AG09319 (cell line): ENCODE measurements around the gene EFHD2.

Experiments used
- DNase-seq: peaks from one replicate; pipeline ENCODE4 v3.0.0-alpha.2; 2010; ENCODE audit warnings: low read depth; ENCODE audit errors: extremely low read depth
- CTCF ChIP-seq: IDR thresholded peaks from 2 replicates; pipeline ENCODE4 v1.5.1; 2011; ENCODE audit warnings: low read depth, mild to moderate bottlenecking, inconsistent platforms, low read length, moderate library complexity

Gene EFHD2

DNA sequence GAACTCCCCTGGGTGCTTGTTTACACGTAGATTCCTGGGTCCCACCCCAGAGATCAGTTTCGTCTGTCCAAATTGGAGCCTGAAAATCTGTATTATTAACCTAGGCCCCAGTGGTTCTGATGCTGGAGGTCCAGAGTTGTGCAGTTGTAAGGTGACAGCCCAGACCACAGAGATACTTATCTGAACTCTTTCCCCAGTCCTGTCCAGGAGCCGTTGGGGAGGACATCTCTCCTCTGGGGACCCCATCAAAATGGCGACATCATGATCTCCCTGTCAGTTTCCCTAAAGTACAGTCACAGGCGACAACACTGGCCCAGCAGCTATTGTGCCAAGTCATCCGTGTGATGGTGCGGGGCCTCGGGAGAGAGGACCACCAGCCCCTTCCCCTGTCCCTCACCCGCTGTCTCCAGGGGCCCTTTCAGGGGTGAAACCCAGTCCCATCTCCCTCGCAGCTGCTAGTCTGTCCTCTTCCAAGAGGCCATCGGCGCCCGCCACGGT is 749 bp upstream of the EFHD2 start:
- TF ChIP-seq CTCF = no peak
- DNase-seq = no peak

GRCh38 chr1:15410223-15410883 is 665 bp downstream of the EFHD2 start:
- no peak for TF ChIP-seq CTCF
- no peak for DNase-seq

- no peak for DNase-seq
- TF ChIP-seq CTCF = no peak
These were observed 1.2 kb downstream of the EFHD2 start for GRCh38 chr1:15410884-15411245.

- no peak for DNase-seq
- TF ChIP-seq CTCF = no peak
These were observed 2.0 kb downstream of the EFHD2 start for GRCh38 chr1:15411593-15412137.

GRCh38 chr1:15412175-15412800 is 2.6 kb downstream of the EFHD2 start:
- DNase-seq = no peak
- no peak for TF ChIP-seq CTCF

GRCh38 chr1:15412843-15413242 is 3.2 kb downstream of the EFHD2 start:
- TF ChIP-seq CTCF = no peak

More at GRCh38 chr1:15412843-15413242, 3.2 kb downstream of the EFHD2 start:
- DNase-seq = no peak
